Measurements from ENCODE around the gene RNGTT.
A peak's percentile ranks its signal among the peaks of the same experiment; 100 is the strongest.
"Not testable (repeated sequence)": the region's sequence is repeated elsewhere in the genome, so short reads cannot be mapped to it uniquely, and the experiment has no call there.

The RNGTT gene

DNA sequence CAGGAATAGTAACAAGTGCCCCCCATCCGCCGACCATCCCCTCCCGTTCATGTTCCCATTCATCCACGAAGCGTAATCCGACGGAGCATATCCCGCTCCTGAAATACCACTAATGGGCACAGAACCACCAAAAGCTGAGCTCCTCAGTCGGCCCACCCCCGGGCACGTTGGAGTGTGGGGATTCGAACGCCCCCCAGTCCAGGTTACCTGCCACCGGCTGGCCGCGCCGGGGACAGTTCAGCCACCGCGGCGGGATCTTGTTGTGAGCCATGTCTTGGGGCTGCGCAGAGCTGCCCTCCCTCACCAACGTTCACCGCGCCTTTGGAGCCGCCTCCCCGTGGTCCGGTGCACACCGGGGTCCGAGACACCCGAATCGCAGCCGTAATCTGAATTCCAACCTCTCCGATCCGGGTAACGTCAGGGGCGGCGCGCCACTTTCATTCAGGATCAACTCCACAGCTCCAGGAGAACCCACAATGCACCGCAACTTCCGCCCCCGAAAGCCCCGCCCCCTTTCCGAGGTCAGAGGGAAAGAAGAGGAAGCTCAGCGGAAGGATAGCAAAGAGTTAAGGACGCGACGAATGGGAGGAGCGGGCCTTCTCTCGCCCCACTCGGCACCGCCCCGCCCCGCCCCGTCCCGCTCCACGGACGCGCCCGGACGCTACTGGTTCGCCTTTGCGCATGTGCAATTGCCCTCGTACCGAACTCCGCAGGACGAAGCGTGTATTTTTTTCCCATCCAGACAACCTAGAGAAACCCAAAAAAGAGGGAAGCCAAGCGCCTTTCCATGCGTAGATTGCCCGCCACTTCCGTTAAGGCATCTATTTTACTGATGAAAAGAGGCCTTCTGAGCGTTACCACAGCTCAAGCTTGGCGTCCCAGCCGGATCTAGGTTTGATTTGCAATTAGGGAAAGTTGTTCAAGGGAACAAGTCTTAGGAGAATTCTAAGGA lies at the start of gene RNGTT:
Gene RNGTT (minus strand): TSS at position 480 of the 952 bp plus-strand sequence. CDS start 209 bp downstream, at position 271.
- peak; percentile 99 for DNase-seq

DNA sequence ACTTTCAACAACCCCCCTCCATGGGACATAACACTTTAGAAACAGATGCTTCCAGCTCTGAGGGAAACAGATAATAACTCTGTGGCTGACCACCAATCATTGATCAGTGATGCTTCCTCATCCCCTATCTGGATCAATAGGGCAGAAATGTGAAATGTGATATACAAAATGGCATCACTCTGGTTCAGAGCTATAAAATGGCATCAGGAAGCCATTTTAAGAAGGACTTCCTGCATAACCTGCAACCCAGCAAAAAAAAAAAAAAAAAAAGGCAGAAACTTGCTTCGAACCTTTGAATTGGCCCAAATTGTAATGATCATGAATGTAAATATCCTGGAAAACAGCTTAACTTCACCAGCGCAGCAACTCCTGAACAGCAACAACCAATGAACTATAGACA lies 48.0 kb upstream of the RNGTT start:
- DNase-seq: no peak

DNA sequence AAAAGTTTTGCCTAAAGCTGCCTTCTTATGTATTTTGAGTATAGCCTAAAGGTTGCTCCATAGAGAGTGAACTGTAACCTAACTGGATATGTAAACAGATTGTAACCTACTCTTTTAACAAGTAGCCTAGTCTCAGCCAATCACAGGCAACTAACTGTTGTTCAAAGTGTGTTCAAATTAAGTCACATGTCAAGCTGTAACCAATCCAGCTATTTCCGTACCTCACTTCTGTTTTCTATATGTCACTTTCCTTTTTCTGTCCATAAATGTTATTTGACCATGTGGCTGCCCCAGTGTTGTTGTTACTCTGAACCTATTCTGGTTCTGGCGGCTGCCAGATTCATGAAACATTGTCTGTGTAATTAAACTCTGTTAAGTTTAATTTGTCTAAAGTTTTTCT lies 47.4 kb upstream of the RNGTT start:
- DNase-seq: no peak

DNA sequence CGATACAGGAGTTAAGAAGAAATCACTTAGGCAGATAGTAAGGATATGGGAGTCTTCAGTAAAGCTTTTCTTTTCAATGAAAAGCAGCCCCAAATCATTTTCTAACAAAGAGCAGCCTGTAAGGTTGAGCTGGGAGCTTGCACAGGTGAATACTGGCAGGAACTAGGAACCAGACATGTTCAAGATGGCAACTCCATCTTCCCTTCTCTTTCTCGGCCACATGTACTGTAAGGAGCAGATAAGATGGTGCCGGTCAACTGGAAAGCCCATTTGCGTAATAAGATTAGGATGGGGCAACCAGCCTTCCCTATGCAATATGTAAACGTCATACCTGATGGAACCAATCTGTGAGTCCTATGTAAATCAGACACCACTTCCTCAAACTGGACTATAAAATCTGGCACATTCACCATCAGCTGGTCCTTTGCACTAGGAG lies 46.2 kb upstream of the RNGTT start:
- no peak for DNase-seq

DNA sequence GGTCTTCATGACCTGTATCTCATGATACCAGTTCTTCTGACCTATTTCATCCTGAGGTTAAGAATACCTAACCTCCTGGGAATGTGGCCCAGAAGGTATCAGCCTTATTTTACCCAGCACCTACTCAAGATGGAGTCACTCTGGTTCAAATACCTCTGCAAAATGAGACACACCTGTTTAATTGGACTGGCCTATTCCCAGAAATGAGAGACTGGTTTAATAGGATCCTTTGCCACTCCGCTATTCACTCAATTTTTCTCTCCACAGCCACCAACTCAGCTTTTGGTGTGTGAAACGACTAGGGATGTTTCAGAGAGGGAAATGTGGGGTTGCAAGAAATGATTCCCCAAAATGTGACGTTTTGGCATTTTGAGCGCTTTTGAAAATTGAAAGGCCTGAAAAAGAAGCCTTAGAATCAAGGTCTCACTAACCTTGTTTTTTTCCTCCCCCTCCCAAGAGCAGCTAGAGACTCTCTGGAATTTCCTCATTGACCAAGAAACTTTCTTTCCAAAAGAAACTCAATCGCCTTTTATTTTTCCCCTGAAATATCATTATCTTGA lies 45.5 kb upstream of the RNGTT start:
- no peak for DNase-seq

DNA sequence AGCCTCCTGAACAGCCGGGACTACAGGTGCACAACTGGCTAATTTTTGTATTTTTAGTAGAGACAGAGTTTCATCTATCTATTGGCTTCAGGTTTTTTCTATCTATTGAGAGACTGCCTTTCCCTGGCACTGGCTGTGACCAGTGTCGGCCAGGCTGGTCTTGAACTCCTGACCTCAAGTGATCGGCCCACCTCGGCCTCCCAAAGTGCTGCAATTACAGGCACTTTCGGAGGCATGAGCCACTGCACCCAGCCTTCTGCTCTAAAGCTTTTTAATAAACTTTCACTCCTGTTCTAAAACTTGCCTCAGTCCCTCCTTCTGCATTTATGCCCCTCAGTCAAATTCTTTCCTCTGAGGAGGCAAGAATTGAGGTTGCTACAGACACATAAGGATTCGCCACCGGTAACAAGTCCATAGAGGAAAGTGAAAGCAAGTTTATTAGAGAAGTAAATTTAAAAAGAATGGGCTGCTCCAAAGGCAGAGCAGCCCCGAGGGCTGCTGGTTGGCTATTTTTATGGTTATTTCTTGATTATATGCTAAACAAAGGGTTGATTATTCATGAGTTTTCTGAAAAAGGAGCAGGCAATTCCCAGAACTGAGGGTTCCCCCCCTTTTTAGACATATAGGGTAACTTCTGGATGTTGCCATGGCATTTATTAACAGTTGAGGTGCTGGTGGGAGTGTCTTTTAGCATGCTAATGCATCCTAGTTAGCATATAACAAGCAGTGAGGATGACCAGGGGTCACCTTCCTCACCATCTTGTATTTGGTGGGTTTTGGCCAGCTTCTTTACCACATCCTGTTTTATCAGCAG lies 44.8 kb upstream of the RNGTT start:
- no peak for DNase-seq

DNA sequence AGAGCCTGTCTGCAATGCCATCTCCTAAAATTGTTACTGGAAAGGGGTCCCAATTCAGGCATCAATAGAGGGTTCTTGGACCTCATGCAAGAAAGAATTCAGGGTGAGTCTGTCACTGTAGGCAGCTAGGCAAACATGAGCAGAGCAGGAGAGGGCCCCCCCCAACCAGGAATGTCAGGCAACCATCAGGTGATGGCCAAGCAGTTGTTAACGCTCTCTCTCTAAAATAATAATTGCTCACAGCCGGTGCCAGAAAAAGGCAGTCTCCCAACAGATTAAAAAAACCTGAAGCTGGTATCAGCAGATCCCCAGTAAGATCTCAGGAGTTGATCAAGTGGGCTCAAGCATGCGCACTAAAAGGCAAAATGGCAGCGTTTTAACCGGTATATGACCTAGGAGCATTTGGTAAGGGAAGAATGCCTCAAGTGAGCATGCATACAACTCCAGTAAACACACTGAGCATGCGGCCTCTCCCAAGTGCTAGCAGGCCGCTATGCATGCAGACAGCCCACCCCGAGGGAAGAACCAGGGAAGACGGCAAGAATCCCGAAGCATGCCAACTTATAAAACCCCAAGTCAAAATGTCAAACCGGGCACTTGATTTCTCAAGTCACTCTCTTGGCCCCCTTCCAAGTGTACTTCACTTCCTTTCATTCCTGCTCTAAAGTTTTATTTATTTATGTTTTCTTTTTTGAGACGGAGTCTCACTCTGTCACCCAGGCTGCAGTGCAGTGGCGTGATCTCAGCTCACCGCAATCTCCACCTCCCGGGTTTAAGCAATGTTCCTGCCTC lies 44.0 kb upstream of the RNGTT start:
- no peak for DNase-seq

DNA sequence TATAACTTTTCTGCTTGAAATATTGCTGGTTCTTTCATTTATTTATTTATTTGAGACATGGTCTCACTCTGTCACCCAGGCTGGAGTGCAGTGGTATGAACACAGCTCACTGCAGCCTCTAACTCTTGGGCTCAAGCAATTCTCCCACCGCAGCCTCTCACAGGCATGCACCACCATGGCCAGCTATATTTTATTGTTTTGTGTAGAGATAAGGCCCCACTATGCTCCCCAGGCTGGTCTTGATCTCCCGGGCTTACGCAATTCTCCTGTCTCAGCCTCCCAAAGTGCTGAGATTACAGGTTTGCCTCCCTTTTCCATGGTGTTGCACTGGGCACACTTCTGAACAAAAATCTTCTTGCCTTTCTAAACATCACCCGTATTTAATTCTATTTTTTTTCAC lies 39.1 kb upstream of the RNGTT start:
- DNase-seq: no peak

DNA sequence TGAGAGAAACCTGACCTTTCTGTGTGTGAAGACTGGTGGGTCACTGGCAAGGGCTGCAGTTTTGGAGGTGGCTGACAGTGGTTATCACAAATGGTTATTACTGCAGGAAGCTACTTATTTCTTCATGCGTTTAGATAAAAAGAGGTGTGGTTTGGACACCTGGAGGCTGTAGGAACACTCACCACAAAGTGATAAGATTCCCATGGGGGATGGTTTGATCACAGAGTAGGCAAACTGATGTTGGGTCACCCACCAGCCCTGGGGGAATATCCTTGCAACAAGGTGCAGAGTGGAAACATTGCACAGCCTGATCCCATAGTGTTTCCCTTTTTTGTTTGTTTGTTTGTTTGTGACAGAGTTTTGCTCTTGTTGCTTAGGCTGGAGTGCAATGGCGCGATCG lies 33.9 kb upstream of the RNGTT start:
- DNase-seq: no peak

DNA sequence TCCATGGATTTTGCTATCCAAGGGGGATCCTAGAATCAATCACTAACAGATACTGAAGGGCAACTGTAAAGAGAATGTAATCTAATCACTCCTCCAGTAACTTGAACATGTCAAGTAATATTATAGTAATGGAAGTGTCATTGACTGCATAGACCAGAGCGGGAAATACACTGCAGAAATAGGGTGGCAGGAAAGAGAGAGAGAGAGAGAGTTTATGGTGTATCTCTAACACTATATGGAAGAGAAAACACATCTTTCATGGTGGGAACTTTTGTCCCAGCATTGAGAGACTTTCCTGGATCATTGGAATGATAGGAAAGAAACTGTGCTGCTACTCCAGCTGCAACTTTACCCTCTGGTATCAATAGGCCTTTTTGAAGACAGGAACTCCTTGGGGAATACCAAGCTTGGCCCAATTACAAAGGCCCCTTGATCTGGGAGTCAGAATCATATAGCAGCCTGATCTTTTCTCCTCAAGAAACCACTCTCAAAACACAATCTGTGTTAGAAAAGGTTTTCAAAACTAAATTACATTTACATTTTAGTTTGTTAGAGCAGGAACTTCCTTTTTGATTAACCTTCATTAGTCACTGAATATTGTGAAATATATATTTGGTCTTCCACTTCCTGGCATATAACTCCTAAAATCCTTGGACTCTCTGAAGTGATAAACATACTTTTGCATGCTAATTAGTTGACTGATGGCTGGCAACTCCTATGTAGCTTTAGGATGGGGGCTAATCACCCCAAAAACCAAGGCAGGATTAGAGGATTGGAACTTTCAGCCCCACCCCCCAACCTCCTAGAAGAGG lies 29.5 kb upstream of the RNGTT start:
- DNase-seq: no peak

DNA sequence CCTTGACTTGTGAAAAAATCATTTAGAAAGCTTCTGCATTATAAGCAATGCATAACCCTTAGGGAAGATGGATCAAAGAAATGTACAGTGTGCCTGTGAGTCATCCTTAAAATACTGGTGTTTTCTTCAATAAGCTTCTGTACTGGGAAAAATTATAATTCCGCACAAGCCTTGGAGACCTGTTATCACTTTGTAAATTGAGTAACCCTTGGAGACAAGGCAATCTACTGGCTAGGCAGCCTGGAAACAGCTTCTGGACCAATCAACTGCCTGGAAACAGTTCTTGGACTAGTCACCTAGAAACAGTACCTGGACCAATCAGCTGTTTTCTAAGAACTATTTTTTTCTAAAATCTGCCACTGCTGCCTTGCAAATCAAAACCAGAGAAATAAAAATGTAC lies 25.8 kb upstream of the RNGTT start:
- no peak for DNase-seq

DNA sequence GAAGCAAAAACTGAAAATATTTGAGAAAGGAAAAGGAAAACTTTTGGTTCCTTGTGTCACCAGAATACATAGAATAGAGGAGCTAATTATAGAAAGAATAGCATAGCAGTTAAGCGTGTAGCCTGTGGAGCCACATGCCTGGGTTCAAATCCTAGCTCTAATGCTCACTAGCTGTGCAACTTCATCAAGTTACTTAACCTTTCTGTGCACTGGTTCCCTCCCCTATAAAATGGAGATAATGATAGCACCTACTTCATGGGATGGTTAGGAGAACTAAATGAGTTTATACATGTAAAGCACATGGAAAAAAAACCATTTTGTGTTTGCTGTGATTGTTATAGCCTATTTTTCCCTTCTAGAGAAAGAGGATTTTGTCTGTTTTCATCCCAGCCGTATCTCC lies 24.5 kb upstream of the RNGTT start:
- DNase-seq: no peak

DNA sequence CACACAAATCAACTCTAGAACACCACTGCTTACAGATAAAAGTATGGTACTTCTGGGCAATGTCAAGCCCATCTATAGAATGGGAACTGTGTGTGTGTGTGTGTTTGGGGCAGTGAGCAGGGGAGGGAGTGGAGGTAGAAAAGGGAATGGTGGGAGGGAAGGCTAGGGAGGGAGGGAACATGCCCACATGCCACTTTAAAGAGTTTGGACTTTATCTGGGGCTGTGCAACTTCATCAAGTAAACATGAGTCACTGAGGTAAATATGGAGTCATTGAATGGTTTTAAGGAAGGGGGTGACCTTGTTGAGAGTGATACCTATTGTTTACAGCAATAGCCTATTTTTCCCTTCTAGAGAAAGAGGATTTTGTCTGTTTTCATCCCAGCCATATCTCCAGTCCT lies 22.5 kb upstream of the RNGTT start:
- no peak for DNase-seq

DNA sequence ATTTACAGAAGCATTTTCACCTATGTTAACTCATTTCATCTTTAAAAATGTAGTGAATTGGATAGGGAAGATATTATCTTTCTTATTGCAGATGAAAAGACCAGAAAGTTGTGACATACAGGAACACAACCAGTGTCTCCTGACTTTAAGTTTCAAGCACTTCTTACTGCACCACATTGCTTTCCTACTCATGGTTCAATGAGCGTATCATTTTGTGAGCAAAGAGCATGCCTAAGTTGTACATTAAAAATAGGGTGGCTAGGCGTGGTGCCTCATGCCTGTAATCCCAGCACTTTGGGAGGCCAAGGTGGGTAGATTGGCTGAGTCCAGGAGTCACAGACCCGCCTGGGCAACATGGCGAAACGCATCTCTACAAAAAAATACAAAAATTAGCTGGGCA lies 21.2 kb upstream of the RNGTT start:
- DNase-seq: no peak

DNA sequence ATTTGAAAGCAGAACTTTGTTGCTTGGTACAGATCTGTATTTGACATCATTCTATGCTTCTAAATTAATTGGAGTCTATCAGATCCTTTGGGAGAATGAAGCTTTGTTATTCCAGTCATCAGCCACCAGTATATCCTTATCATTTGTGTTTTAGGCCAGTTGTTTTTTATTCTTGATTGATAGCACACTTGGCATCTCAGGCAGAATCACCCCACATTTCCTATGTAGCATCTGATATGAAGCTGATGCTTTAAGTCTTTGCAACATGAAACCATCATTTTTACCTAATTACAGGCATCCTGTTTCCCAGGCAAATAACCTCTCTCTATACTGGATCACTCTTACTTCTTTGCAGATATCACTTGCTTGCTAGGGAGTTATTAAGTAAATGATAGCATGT lies 20.7 kb upstream of the RNGTT start:
- DNase-seq: no peak

DNA sequence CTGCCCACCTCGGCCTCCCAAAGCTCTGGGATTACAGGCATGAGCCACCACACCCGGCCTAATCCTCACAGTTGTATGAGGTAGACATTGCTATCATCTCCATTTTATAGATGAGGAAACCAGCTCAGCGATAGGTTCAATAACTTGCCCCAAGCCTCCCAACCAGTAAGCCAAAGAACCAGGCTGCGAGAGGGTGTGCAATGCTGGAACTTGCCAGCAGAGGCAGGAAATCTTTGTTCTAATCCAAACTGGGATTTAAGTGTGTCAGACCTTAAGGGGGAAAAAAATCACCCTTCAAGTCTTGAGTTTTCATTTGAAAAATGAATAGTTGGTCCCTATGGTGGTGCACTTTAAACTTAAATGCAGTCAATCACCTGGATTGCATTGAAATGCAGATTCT lies 20.1 kb upstream of the RNGTT start:
- DNase-seq: no peak

DNA sequence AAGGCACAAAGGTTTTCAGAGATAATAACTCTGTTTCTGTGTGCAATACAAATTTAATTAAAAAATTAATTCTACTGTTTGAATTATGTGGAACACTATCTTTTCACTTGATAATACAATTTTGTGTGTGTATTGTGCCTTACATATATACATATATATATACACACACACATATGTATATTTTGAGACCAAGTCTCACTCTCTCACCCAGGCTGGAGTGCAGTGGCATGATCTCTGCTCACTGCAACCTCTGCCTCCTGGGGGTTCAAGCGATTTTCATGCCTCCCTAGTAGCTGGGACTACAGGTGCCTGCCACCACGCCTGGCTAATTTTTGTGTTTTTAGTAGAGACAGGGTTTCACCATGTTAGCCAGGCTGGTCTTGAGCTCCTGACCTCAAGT lies 19.7 kb upstream of the RNGTT start:
- not testable (repeated sequence) for DNase-seq

DNA sequence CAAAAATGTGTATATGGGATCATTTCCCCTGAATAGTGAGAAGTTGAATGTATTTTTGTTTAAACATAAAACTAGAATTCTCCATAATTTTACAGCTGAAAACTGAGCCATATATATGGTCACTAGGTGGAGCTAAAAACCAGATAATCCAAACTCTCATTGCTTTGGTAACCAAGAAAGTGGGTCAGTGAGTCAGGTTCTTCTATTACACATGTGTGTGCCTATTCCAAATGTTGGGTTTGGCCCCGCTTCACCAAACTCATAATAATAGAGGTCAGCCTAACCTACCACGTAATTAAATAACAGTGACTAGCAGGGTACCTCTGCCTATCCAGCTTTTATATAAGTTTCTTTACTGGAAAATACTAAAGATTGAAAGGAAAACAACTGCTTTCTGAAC lies 19.3 kb upstream of the RNGTT start:
- peak; percentile 46 for DNase-seq

DNA sequence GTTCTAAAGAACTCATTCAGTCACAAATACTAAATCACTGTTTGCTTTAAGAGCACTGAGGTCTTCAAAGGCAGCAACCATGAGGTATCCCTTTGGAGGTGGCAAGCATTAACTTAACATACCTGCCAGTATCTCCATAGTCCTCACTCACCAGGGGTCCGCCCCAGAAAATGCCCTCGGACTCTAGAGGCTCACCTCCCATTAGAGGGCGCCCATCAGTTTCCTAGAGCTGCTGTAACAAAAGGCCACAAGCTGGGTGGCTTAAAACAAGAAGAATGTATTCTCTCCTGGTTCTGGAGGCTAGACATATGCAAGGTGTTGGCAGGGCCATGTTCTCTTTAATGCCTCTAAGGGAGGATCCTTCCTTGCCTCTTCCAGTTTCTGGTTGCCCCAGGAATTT lies 12.0 kb upstream of the RNGTT start:
- no peak for DNase-seq

DNA sequence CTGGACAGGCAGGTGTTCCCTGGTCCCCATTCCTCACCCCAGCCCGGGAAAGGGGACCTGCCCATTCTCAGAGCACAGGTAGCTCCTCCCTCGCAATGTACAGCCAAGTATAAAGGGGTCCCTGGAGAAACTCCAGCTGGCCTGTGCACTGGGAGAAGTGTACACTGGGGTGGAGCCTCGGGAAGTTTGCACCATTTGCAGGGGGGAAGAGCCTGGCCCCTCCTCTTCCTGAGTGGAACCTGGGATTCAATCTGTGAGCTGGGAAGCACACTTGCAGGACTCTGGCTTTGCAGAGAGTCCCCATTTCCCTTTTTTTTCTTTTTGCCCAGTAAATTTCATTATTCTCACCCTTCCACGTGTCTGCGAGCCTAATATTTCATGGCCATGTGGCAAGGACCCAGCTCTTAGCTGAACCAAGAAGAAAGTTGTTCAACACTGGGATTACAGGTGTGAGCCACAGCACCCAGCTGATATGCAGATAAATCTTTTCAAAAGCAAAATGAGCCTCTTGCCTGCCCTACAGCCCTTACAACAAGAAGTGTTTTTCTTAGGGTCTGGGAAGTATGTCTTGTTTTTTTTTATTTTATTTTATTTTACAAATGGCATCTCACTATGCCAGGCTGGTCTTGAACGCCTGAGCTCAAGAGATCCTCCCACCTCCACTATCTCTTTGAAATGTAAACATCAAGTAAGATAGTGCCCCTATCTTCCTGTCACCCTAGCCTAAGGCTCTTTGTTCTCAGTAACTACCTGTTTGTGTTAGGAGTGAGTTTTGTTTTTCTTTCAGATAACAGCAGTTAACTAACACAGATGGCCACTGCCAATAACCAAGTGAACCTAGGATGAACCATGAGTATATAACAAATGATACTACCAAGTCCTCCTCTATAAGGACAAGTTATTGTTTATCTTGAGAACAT lies 9.3 kb upstream of the RNGTT start:
- DNase-seq: no peak

DNA sequence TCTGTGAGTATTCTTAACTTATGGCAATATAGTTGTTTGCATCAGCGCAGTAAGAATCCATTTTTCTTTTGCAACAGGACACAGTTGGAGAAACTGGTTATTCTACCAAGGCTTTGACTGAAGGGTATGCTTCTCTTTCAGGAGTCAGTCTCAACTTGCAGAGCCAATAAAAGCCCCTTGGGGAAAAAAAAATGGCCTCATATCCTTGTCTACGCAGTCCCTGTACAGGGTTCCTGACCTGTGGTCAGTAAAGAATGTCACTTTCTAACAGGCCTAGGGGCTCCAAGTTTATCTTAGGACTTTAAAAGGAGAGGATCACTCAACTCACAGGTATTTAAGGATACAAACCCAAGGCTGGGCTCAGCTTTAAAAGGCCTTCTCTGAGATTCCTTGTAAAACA lies 6.9 kb upstream of the RNGTT start:
- no peak for DNase-seq

All from DMS153 (cell line).